Aorta (tissue), 5 donors: ENCODE measurements around the gene EXO5. TPM values are rescaled to one million over a fixed set of nuclear protein-coding genes. Genes with fewer than 3 reads are reported as not detected.

Experiments used
- ATAC-seq: fragments of 200-7000 bp; cut with Tn5 transposase; one replicate; pipeline ENCODE4 v1.9.1; 2022; ENCODE audit warnings: moderate library complexity; ENCODE audit not compliant: low FRiP score
- DNase-seq, 2 donors: peaks; one replicate each; pipeline ENCODE4 v3.0.0-alpha.2; 2020
- H3K27ac ChIP-seq, 2 donors: one replicate each; pipeline ENCODE4 v1.5.1; 2013; ENCODE audit warnings: low read length in 2 of 2, mild to moderate bottlenecking in 2 of 2, moderate library complexity in 2 of 2, control low read depth in 1 of 2, inconsistent platforms in 1 of 2, low read depth in 1 of 2
- H3K27me3 ChIP-seq, 2 donors: one replicate each; pipeline ENCODE4 v1.6.1; 2013; ENCODE audit warnings: control low read depth in 1 of 2, low read length in 1 of 2, mild to moderate bottlenecking in 1 of 2, moderate library complexity in 1 of 2; ENCODE audit not compliant: insufficient read depth in 2 of 2, control insufficient read depth in 1 of 2
- H3K36me3 ChIP-seq, 2 donors: one replicate each; pipeline ENCODE4 v1.6.1; 2013; ENCODE audit warnings: control low read depth in 1 of 2, low read length in 1 of 2, mild to moderate bottlenecking in 1 of 2; ENCODE audit not compliant: insufficient read depth in 2 of 2, control insufficient read depth in 1 of 2
- H3K4me1 ChIP-seq, 2 donors: one replicate each; pipeline ENCODE4 v1.6.1; 2013; ENCODE audit warnings: low read length in 2 of 2, control low read depth in 1 of 2, mild to moderate bottlenecking in 1 of 2, moderate library complexity in 1 of 2; ENCODE audit not compliant: insufficient read depth in 2 of 2, control insufficient read depth in 1 of 2
- H3K4me3 ChIP-seq, 2 donors: one replicate each; pipeline ENCODE4 v1.5.1; 2013; ENCODE audit warnings: low read length in 2 of 2, control low read depth in 1 of 2, mild to moderate bottlenecking in 1 of 2
- H3K9me3 ChIP-seq: one replicate; pipeline ENCODE4 v1.6.1; 2013; ENCODE audit warnings: mild to moderate bottlenecking, low read length; ENCODE audit not compliant: control insufficient read depth
- WGBS, 2 donors: extraction: QIAGEN DNeasy Blood & Tissue Kit; methylation state at CpG; one replicate each; pipeline ENCODE4 v1.1.7; 2013; 5-methylcytosine and 5-hydroxymethylcytosine counted together
- intact Hi-C, 2 donors: fragments of 100-400 bp; cut with DNase I; formaldehyde crosslinking; loops; one replicate each; pipeline versions ENCODE4 v1.14.2 to v1.15.0; 2022
- long read RNA-seq, 2 donors: library from polyadenylated mRNA; unstranded; transcript quantifications; one replicate each; pipeline ENCODE4 v2.0.0, GENCODE V29; 2020 to 2021
- polyA plus RNA-seq, 2 donors: library from polyadenylated mRNA; stranded (reverse); fragments of 200-250 nt; gene quantifications; one replicate each; pipeline ENCODE4 v1.2.3, GENCODE V29; 2013
- total RNA-seq, 2 donors: library from RNA; stranded (reverse); fragmentation: NEBNext Ultra II Directional; extraction: Animal tissue kit (Norgen Biotek cat#: 25700); gene quantifications; one replicate each; pipeline ENCODE4 v1.2.1, GENCODE V29; 2021
- donor health status: healthy with polysubstance abuse.
- donor health status: Bipolar disorder and iron deficiency.
- donor health status: DM: no; HTN: no; CAD: no.
- donor health status: DM: no; HTN: no; CAD: no.
- donor health status: DM: yes; HTN: yes; CAD: no.

EXO5 gene
- 1 to 10 TPM; 4.4 to 7.8 TPM for total RNA-seq
- 1 to 10 TPM; 3.5 to 9.1 TPM for polyA plus RNA-seq
- long read RNA-seq, donor 1, partial matches to known transcripts = 0 of 18 reads
- long read RNA-seq, donor 1, other reads (novel, unspliced or antisense) = 6 of 18 reads
- long read RNA-seq, donor 2, partial matches to known transcripts = 0 of 10 reads
- long read RNA-seq, donor 2, other reads (novel, unspliced or antisense) = 3 of 10 reads

- Histone ChIP-seq H3K4me3 (peak within 1 kb of the TSS; percentile 47 to 92), H3K4me1 (peaks cover 0 to 4% of the 10 kb centered on the region in 2 donors), H3K9me3 (no peaks in the 10 kb centered on the region), H3K36me3 (peaks cover 0 to 3% of the 10 kb centered on the region in 2 donors), H3K27ac (peak within 1 kb of the TSS in 1 of 2 donors; percentile 56), H3K27me3 (no peaks in the 10 kb centered on the region)
- WGBS, 2 donors = 0% methylated on average over 74 to 76 of the region's 76 CpGs
- ATAC-seq (peak; percentile 96), DNase-seq (peak; percentile 91 to 95)
- intact Hi-C loops = no loop called here
Measured at GRCh38 chr1:40508375-40509341, at the start of gene EXO5. Gene EXO5, plus strand, starts transcription at chr1:40508767. Its CDS starts 5,778 bp downstream, at chr1:40514545.

GRCh38 chr1:40462956-40463590, 45.5 kb upstream of the EXO5 start:
- Histone ChIP-seq H3K36me3 (peaks cover 1 to 5% of the 10 kb centered on the region in 2 donors), H3K4me1 (no peaks in the 10 kb centered on the region), H3K27ac (no peak overlapping the region), H3K27me3 (no peaks in the 10 kb centered on the region), H3K9me3 (peaks cover 14% of the 10 kb centered on the region), H3K4me3 (no peak overlapping the region)
- DNase-seq (no peak), ATAC-seq (no peak)
- WGBS, 2 donors = 99% methylated on average over 3 of the region's 3 CpGs
- intact Hi-C loops = no loop called here

- Histone ChIP-seq H3K4me3 (no peak overlapping the region), H3K27ac (no peak overlapping the region), H3K4me1 (no peaks in the 10 kb centered on the region), H3K9me3 (peaks cover 9% of the 10 kb centered on the region), H3K36me3 (peaks cover 0 to 1% of the 10 kb centered on the region in 2 donors), H3K27me3 (no peaks in the 10 kb centered on the region)
- intact Hi-C loops = no loop called here
- 96 to 98% methylated on average over 2 of the region's 2 CpGs for WGBS, 2 donors
- ATAC-seq (no peak), DNase-seq (no peak)
Measured at GRCh38 chr1:40469327-40469726, 39.2 kb upstream of the EXO5 start.

DNA sequence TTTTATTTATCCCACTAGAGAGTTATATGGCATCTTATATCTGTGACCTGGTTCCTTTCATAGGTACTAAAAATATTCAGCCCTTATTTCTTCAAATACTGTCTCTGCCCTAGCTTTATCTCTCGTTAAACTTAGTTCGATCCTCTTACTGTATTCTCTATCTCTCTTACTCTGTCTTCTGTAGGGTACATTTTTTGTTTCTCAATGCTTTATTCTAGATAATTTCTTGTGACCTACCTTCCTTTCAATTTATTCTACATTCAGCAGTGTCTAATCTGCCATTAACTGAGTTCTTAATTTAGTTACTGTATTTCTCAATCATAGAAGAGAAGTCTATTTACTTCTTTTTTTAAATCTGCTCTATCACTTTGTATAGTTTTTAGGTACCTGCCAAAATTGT, 33.3 kb upstream of the EXO5 start:
- 95% methylated on average over 2 of the region's 2 CpGs for whole genome bisulfite sequencing, 2 donors
- intact Hi-C loops = no loop called here
- Histone ChIP-seq H3K4me1 (no peaks in the 10 kb centered on the region), H3K36me3 (no peaks in the 10 kb centered on the region), H3K27me3 (no peaks in the 10 kb centered on the region), H3K9me3 (peaks cover 2% of the 10 kb centered on the region), H3K4me3 (no peak overlapping the region), H3K27ac (no peak overlapping the region)
- no peak for DNase-seq
- ATAC-seq = no peak

GRCh38 chr1:40476924-40477677, 31.5 kb upstream of the EXO5 start, which contains the start of gene ZFP69:
Gene ZFP69, plus strand, starts transcription at chr1:40477290. Its CDS starts 2,072 bp downstream, at chr1:40479362.
- Histone ChIP-seq H3K27ac (peak within 1 kb of the TSS in 1 of 2 donors; percentile 7), H3K9me3 (peaks cover 2% of the 10 kb centered on the region), H3K4me3 (peak within 1 kb of the TSS; percentile 70 to 87), H3K36me3 (no peaks in the 10 kb centered on the region), H3K27me3 (no peaks in the 10 kb centered on the region), H3K4me1 (no peaks in the 10 kb centered on the region)
- DNase-seq (peak; percentile 87 to 93), ATAC-seq (peak; percentile 90)
- 1% methylated on average over 39 to 65 of the region's 65 CpGs for WGBS, 2 donors
- intact Hi-C loops = no loop called here

- Histone ChIP-seq H3K27ac (peak overlapping the region in 1 of 2 donors; percentile 2), H3K27me3 (no peaks in the 10 kb centered on the region), H3K4me1 (no peaks in the 10 kb centered on the region), H3K9me3 (peaks cover 2% of the 10 kb centered on the region), H3K36me3 (no peaks in the 10 kb centered on the region), H3K4me3 (peak overlapping the region; percentile 70 to 87)
- intact Hi-C loops = no loop called here
- no peak for DNase-seq
- ATAC-seq = peak; percentile 49
- WGBS, 2 donors = 0 to 1% methylated on average over 17 of the region's 17 CpGs
Measured at GRCh38 chr1:40477678-40478053, 30.9 kb upstream of the EXO5 start.

DNA sequence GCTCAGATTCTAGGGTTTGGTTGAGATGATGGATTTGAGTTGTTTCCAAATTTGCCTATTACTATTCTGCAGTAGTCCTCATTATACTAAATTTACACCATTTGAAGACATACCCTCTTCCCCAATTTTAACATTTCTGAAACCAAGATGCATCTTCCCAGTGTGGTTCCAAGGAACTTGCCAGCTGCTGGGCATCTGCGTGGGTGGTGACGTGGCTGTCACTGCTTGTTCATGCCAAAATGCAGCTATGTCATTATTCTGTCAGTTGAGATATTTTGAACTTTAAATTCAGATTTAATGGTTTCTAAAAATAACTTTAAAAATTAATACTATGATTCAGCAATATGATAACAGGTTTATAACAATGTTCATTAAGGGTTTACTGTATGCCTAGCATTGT, 30.3 kb upstream of the EXO5 start:
- intact Hi-C loops = no loop called here
- Histone ChIP-seq H3K4me1 (no peaks in the 10 kb centered on the region), H3K4me3 (peak overlapping the region in 1 of 2 donors; percentile 87), H3K9me3 (peaks cover 2% of the 10 kb centered on the region), H3K27me3 (no peaks in the 10 kb centered on the region), H3K36me3 (no peaks in the 10 kb centered on the region), H3K27ac (no peak overlapping the region)
- no peak for ATAC-seq
- 3% methylated on average over 2 of the region's 2 CpGs for WGBS, 2 donors
- no peak for DNase-seq

- no peak for ATAC-seq
- intact Hi-C loops = no loop called here
Measured at GRCh38 chr1:40479156-40479555, 29.4 kb upstream of the EXO5 start.

More at GRCh38 chr1:40479156-40479555, 29.4 kb upstream of the EXO5 start:
- Histone ChIP-seq H3K4me1 (no peaks in the 10 kb centered on the region), H3K27me3 (no peaks in the 10 kb centered on the region), H3K9me3 (peaks cover 2% of the 10 kb centered on the region), H3K36me3 (no peaks in the 10 kb centered on the region), H3K27ac (no peak overlapping the region), H3K4me3 (no peak overlapping the region)
- WGBS, 2 donors = 84 to 87% methylated on average over 4 of the region's 4 CpGs
- DNase-seq = no peak
